HG02970 (cell line): ENCODE data around the gene CDKAL1.
"Not testable (repeated sequence)": the region's sequence is repeated elsewhere in the genome, so short reads cannot be mapped to it uniquely, and the experiment has no call there.

Experiments
- ATAC-seq: cut with Tn5 transposase; IDR thresholded peaks from one replicate; pipeline ENCODE4 v1.9.1; 2021; ENCODE audit warnings: mild to moderate bottlenecking, moderate library complexity, moderate number of reproducible peaks; ENCODE audit not compliant: unreplicated experiment, low FRiP score

CDKAL1 gene

GRCh38 chr6:20584100-20584731, 50.0 kb downstream of the CDKAL1 start:
- ATAC-seq = no peak

- ATAC-seq = no peak
These were observed 55.0 kb downstream of the CDKAL1 start for GRCh38 chr6:20589266-20589665.

GRCh38 chr6:20590476-20590875, 56.2 kb downstream of the CDKAL1 start:
- ATAC-seq = not testable (repeated sequence)

- not testable (repeated sequence) for ATAC-seq
These were observed 60.1 kb downstream of the CDKAL1 start for GRCh38 chr6:20594299-20594853.

- no peak for ATAC-seq
These were observed 65.2 kb downstream of the CDKAL1 start for GRCh38 chr6:20599302-20600051.

GRCh38 chr6:20600831-20601230, 66.6 kb downstream of the CDKAL1 start:
- ATAC-seq = no peak

- no peak for ATAC-seq
These were observed 69.9 kb downstream of the CDKAL1 start for GRCh38 chr6:20604159-20604558.

GRCh38 chr6:20605061-20605460, 70.8 kb downstream of the CDKAL1 start:
- ATAC-seq = no peak

GRCh38 chr6:20605581-20605980, 71.3 kb downstream of the CDKAL1 start:
- no peak for ATAC-seq

- no peak for ATAC-seq
These were observed 72.6 kb downstream of the CDKAL1 start for GRCh38 chr6:20606831-20607230.

- ATAC-seq = no peak
These were observed 74.1 kb downstream of the CDKAL1 start for GRCh38 chr6:20608356-20608755.

GRCh38 chr6:20608905-20609304, 74.6 kb downstream of the CDKAL1 start:
- ATAC-seq = no peak

- not testable (repeated sequence) for ATAC-seq
These were observed 75.7 kb downstream of the CDKAL1 start for GRCh38 chr6:20609924-20610323.

GRCh38 chr6:20610636-20611370, 76.5 kb downstream of the CDKAL1 start:
- no peak for ATAC-seq

GRCh38 chr6:20617537-20617936, 83.3 kb downstream of the CDKAL1 start:
- not testable (repeated sequence) for ATAC-seq

- no peak for ATAC-seq
These were observed 85.8 kb downstream of the CDKAL1 start for GRCh38 chr6:20620043-20620442.

GRCh38 chr6:20623761-20624160, 89.5 kb downstream of the CDKAL1 start:
- ATAC-seq = no peak

- ATAC-seq = no peak
These were observed 91.9 kb downstream of the CDKAL1 start for GRCh38 chr6:20626165-20626564.

GRCh38 chr6:20629509-20629908, 95.3 kb downstream of the CDKAL1 start:
- ATAC-seq = no peak

GRCh38 chr6:20630136-20630535, 95.9 kb downstream of the CDKAL1 start:
- no peak for ATAC-seq
